Lower leg skin (tissue), 3 donors: ENCODE results near the gene THEM5.

Source experiments
- POLR2A ChIP-seq, 2 donors: fragments of 450-650 bp; IDR thresholded peaks; one replicate each; pipeline ENCODE4 v1.6.1; 2016 to 2017; ENCODE audit warnings: antibody characterized with exemption in 2 of 2, mild to moderate bottlenecking in 1 of 2, moderate library complexity in 1 of 2
- TF ChIP-seq, protein P1 (sequence below), 3 donors: fragments of 450-650 bp; IDR thresholded peaks; one replicate each; pipeline ENCODE4 v1.5.1; 2016; ENCODE audit warnings: antibody characterized with exemption in 3 of 3, mild to moderate bottlenecking in 3 of 3, moderate library complexity in 2 of 3

DNA sequence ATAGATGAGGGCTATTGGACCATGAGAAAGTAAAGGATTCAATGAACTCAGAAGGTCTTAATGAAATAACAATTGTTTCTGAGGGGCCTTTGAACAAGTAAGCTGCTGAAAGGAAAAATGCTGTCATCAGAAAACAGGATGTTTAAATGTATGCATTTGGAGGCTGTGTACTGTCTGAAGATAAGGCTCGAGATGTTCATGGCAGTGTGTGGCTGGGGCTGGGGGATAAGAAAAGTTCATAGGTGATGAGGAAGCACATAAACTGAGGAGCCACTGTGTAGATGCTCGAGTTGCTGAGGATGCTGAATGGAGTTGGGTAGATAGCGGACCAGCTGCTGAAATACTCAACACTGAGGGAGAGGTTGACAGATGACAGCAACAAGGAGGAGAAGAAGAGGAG is 38.0 kb upstream of the THEM5 start:
- TF ChIP-seq, protein P1, sequence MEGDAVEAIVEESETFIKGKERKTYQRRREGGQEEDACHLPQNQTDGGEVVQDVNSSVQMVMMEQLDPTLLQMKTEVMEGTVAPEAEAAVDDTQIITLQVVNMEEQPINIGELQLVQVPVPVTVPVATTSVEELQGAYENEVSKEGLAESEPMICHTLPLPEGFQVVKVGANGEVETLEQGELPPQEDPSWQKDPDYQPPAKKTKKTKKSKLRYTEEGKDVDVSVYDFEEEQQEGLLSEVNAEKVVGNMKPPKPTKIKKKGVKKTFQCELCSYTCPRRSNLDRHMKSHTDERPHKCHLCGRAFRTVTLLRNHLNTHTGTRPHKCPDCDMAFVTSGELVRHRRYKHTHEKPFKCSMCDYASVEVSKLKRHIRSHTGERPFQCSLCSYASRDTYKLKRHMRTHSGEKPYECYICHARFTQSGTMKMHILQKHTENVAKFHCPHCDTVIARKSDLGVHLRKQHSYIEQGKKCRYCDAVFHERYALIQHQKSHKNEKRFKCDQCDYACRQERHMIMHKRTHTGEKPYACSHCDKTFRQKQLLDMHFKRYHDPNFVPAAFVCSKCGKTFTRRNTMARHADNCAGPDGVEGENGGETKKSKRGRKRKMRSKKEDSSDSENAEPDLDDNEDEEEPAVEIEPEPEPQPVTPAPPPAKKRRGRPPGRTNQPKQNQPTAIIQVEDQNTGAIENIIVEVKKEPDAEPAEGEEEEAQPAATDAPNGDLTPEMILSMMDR (IDR thresholded peaks at IDR 0.05), result no peak
- TF ChIP-seq POLR2A (IDR thresholded peaks at IDR 0.05), result no peak
